Thyroid gland (tissue), 4 donors: ENCODE results near the gene STK4. TPM values are rescaled to one million over a fixed set of nuclear protein-coding genes. Genes with fewer than 3 reads are reported as not detected.
A peak's percentile ranks its signal among the peaks of the same experiment; 100 is the strongest.

Experiments used
- DNase-seq, 2 donors: peaks; one replicate each; pipeline ENCODE4 v3.0.0-alpha.2; 2019
- H3K27ac ChIP-seq, 3 donors: fragments of 200-600 bp; sonication (generic); 1 replicate in 2 of 3; 2 replicates in 1 of 3; pipeline ENCODE4 v1.5.1; 2016 to 2019; ENCODE audit warnings: mild to moderate bottlenecking in 1 of 3, moderate library complexity in 1 of 3
- H3K27me3 ChIP-seq: fragments of 200-600 bp; sonication (generic); one replicate; pipeline ENCODE4 v1.5.1; 2019
- H3K36me3 ChIP-seq, 2 donors: fragments of 200-600 bp; sonication (generic); one replicate each; pipeline ENCODE4 v1.5.1; 2016 to 2019
- H3K4me1 ChIP-seq, 2 donors: fragments of 200-600 bp; sonication (generic); one replicate each; pipeline ENCODE4 v1.5.1; 2017 to 2019
- H3K4me3 ChIP-seq, 3 donors: fragments of 200-600 bp; sonication (generic); replicated peaks in 1 of 3; 1 replicate in 2 of 3; 2 replicates in 1 of 3; pipeline ENCODE4 v1.5.1; 2016; ENCODE audit warnings: mild to moderate bottlenecking in 1 of 3
- H3K9me3 ChIP-seq: fragments of 200-600 bp; sonication (generic); one replicate; pipeline ENCODE4 v1.5.1; 2017
- CTCF ChIP-seq, 6 experiments: fragments of 200-600 bp in 3 of 6; fragments of 450-650 bp in 3 of 6; sonication (generic) in 3 of 6; IDR thresholded peaks; one replicate each; pipeline ENCODE4 v1.5.1; 2016 to 2019; ENCODE audit warnings: antibody characterized with exemption in 6 of 6, mild to moderate bottlenecking in 2 of 6, inconsistent platforms in 1 of 6, moderate library complexity in 1 of 6
- POLR2A ChIP-seq, 2 donors: fragments of 450-650 bp; IDR thresholded peaks; one replicate each; pipeline ENCODE4 v1.6.1; 2017; ENCODE audit warnings: antibody characterized with exemption in 2 of 2, mild to moderate bottlenecking in 2 of 2, moderate library complexity in 1 of 2
- WGBS, 2 donors: methylation state at CpG; one replicate each; pipeline ENCODE4 v1.1.5; 2017; 5-methylcytosine and 5-hydroxymethylcytosine counted together
- intact Hi-C: fragments of 100-400 bp; cut with DNase I; formaldehyde crosslinking; loops from one replicate; pipeline ENCODE4 v1.15.1; 2023
- total RNA-seq, 4 donors: library from RNA; depleted of rRNA; stranded (reverse); fragments of >200 nt; gene quantifications; one replicate each; pipeline ENCODE4 v1.2.3, GENCODE V29; 2016

STK4 gene
- total RNA-seq, 4 donors from 2014 or later: 18.8 to 37.2 (median 29.2) TPM

- Histone ChIP-seq H3K27me3 (no peaks in the 10 kb centered on the region), H3K27ac (no peak overlapping the region), H3K9me3 (no peaks in the 10 kb centered on the region), H3K4me1 (peaks cover 0 to 10% of the 10 kb centered on the region in 2 donors), H3K36me3 (no peaks in the 10 kb centered on the region), H3K4me3 (no peak overlapping the region)
- intact Hi-C loops: no loop called here
- TF ChIP-seq POLR2A (IDR thresholded peaks at IDR 0.05): no peak
- no peak for TF ChIP-seq CTCF (IDR thresholded peaks at IDR 0.05)
- no peak for DNase-seq
- 88 to 93% methylated on average over 5 to 8 of the region's 11 CpGs for WGBS, 2 donors
Measured at GRCh38 chr20:45110301-45110700, 144.0 kb downstream of the STK4 start.

DNA sequence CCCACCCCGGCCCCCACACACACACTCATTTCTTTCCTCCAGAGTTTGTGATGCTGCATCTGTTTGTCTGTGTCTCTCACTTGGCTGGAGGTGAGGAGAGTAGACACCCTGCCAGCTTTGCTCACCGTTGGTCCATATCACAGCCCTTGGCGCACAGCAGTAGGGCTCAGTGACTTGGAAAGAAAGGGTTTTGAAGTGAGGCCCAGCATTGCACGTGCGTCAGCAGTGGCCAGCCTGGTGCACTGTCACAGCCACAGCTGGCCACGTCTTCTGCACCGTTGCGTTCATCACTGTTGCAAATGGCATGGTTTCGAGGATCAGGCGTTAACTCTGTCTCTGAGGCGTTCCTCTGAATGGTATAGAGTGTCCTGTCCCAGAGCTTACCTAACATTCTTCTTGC, 145.0 kb downstream of the STK4 start:
- no peaks in the 10 kb centered on the region for H3K9me3 ChIP-seq
- intact Hi-C loops: no loop called here
- peaks cover 0 to 10% of the 10 kb centered on the region in 2 donors for H3K4me1 ChIP-seq
- no peak for TF ChIP-seq POLR2A (IDR thresholded peaks at IDR 0.05)
- TF ChIP-seq CTCF (IDR thresholded peaks at IDR 0.05): no peak
- peak; percentile 42 to 66 for DNase-seq
- H3K27ac ChIP-seq: no peak overlapping the region
- H3K36me3 ChIP-seq: no peaks in the 10 kb centered on the region
- no peak overlapping the region for H3K4me3 ChIP-seq
- no peaks in the 10 kb centered on the region for H3K27me3 ChIP-seq
- 52% methylated on average over 9 to 11 of the region's 11 CpGs for WGBS, 2 donors

GRCh38 chr20:45111799-45112471, 145.6 kb downstream of the STK4 start:
- H3K4me3 ChIP-seq: no peak overlapping the region
- DNase-seq: peak; percentile 39 to 47
- no peak overlapping the region for H3K27ac ChIP-seq
- 49 to 53% methylated on average over 16 to 17 of the region's 17 CpGs for WGBS, 2 donors
- H3K36me3 ChIP-seq: no peaks in the 10 kb centered on the region
- no peaks in the 10 kb centered on the region for H3K9me3 ChIP-seq
- H3K27me3 ChIP-seq: no peaks in the 10 kb centered on the region
- no peak for TF ChIP-seq POLR2A (IDR thresholded peaks at IDR 0.05)
- TF ChIP-seq CTCF (IDR thresholded peaks at IDR 0.05): peak in 4 of 6 experiments; percentile 9 to 44 (median 22)
- intact Hi-C loops: no loop called here
- H3K4me1 ChIP-seq: peaks cover 0 to 10% of the 10 kb centered on the region in 2 donors

DNA sequence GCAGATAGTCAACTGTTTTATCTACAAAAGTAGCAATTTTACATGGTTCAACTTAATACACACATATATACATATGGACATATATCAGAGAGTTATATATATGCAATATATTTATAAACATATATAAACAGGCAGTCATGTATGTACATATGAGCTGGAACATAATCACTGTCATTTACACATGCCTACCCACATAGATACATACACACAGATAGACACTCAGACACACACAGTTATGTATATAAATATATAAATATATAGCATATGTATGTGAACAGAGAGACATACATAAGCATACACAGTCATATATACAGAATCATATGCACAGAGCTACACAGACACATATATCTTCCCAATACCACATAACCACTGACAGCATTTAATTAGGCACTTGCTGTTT, 146.4 kb downstream of the STK4 start:
- intact Hi-C loops: no loop called here
- Histone ChIP-seq H3K36me3 (no peaks in the 10 kb centered on the region), H3K4me3 (no peak overlapping the region), H3K27ac (no peak overlapping the region), H3K27me3 (no peaks in the 10 kb centered on the region), H3K9me3 (no peaks in the 10 kb centered on the region), H3K4me1 (peaks cover 0 to 10% of the 10 kb centered on the region in 2 donors)
- DNase-seq: no peak
- TF ChIP-seq CTCF (IDR thresholded peaks at IDR 0.05) (no peak), POLR2A (IDR thresholded peaks at IDR 0.05) (no peak)

DNA sequence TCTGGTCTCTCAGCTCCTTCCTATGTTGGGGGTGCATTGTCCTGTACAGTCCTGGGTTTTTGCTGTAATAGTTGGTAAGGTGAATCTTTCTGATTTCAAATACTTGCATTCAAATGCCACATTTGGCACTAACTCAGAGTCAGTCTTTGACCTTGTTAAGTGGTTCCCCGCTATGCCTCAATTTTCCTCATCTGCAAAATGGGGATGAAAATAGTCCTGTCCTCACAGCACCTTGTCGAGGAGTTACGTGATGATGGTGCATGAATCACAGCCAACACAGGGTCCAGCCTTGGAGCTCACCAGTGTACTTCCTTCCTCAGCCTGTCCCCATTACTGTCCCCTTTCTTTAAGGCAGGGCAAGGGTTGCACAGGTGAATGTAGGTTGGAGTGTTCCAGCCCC, 147.6 kb downstream of the STK4 start:
- intact Hi-C loops: no loop called here
- H3K27ac ChIP-seq: no peak overlapping the region
- no peaks in the 10 kb centered on the region for H3K27me3 ChIP-seq
- no peak for TF ChIP-seq CTCF (IDR thresholded peaks at IDR 0.05)
- TF ChIP-seq POLR2A (IDR thresholded peaks at IDR 0.05): no peak
- 90 to 94% methylated on average over 3 of the region's 3 CpGs for WGBS, 2 donors
- no peak for DNase-seq
- H3K9me3 ChIP-seq: no peaks in the 10 kb centered on the region
- H3K36me3 ChIP-seq: no peaks in the 10 kb centered on the region
- peaks cover 0 to 10% of the 10 kb centered on the region in 2 donors for H3K4me1 ChIP-seq
- no peak overlapping the region for H3K4me3 ChIP-seq
